Mesendoderm (in vitro differentiated cells): Measurements from ENCODE around the gene DERA.
A peak's percentile ranks its signal among the peaks of the same experiment; 100 is the strongest.

ENCODE experiments used
- DNase-seq: peaks from one replicate; pipeline ENCODE4 v3.0.0; 2013
- H2AK5ac ChIP-seq: 2 replicates; pipeline ENCODE4 v1.6.1; 2013; ENCODE audit warnings: low read length, inconsistent platforms
- H2BK120ac ChIP-seq: 2 replicates; pipeline ENCODE4 v1.6.1; 2013; ENCODE audit warnings: low read depth, mild to moderate bottlenecking, low read length, moderate library complexity, mixed read lengths
- H2BK15ac ChIP-seq: replicated peaks from 2 replicates; pipeline ENCODE4 v1.6.1; 2013; ENCODE audit warnings: low read depth, mild to moderate bottlenecking, moderate library complexity
- H2BK5ac ChIP-seq: 2 replicates; pipeline ENCODE4 v1.6.1; 2013; ENCODE audit warnings: low read length, inconsistent platforms
- H3K18ac ChIP-seq: 2 replicates; pipeline ENCODE4 v1.6.1; 2013; ENCODE audit warnings: mild to moderate bottlenecking, low read length, mixed read lengths
- H3K23ac ChIP-seq: one replicate; pipeline ENCODE4 v1.6.1; 2013; ENCODE audit warnings: low read length
- H3K27ac ChIP-seq: 2 replicates; pipeline ENCODE4 v1.5.1; 2013; ENCODE audit warnings: low read depth, mild to moderate bottlenecking, inconsistent platforms, low read length, moderate library complexity
- H3K27me3 ChIP-seq: 2 replicates; pipeline ENCODE4 v1.6.1; 2013; ENCODE audit warnings: low read length, control low read depth, mild to moderate bottlenecking, inconsistent platforms; ENCODE audit not compliant: insufficient read depth, poor library complexity
- H3K36me3 ChIP-seq: 2 replicates; pipeline ENCODE4 v1.6.1; 2013; ENCODE audit warnings: low read length, inconsistent platforms; ENCODE audit not compliant: control insufficient read depth, insufficient read depth
- H3K4ac ChIP-seq: one replicate; pipeline ENCODE4 v1.6.1; 2013; ENCODE audit warnings: low read depth, mild to moderate bottlenecking, low read length, moderate library complexity
- H3K4me1 ChIP-seq: 2 replicates; pipeline ENCODE4 v1.6.1; 2013; ENCODE audit warnings: low read depth, low read length, inconsistent platforms; ENCODE audit not compliant: control insufficient read depth
- H3K4me2 ChIP-seq: 2 replicates; pipeline ENCODE4 v1.6.1; 2013; ENCODE audit warnings: low read length
- H3K4me3 ChIP-seq: 2 replicates; pipeline ENCODE4 v1.5.1; 2013; ENCODE audit warnings: mild to moderate bottlenecking, low read length
- H3K56ac ChIP-seq: one replicate; pipeline ENCODE4 v1.6.1; 2013; ENCODE audit warnings: low read length
- H3K79me1 ChIP-seq: 2 replicates; pipeline ENCODE4 v1.6.1; 2013; ENCODE audit warnings: low read length, inconsistent platforms
- H3K79me2 ChIP-seq: 2 replicates; pipeline ENCODE4 v1.6.1; 2013; ENCODE audit warnings: mild to moderate bottlenecking, low read length; ENCODE audit not compliant: control insufficient read depth, insufficient read depth
- H3K9ac ChIP-seq: 2 replicates; pipeline ENCODE4 v1.6.1; 2013; ENCODE audit warnings: low read length, inconsistent platforms
- H4K5ac ChIP-seq: one replicate; pipeline ENCODE4 v1.6.1; 2013; ENCODE audit warnings: low read length
- H4K8ac ChIP-seq: one replicate; pipeline ENCODE4 v1.6.1; 2013; ENCODE audit warnings: low read depth, mild to moderate bottlenecking, control low read depth, low read length, moderate library complexity
- WGBS: extraction: QIAGEN DNeasy Blood & Tissue Kit; methylation state at CpG from one replicate; pipeline ENCODE4 v1.1.7; 2013; ENCODE audit warnings: low lambda C conversion rate, missing lambda C conversion rate; ENCODE audit not compliant: insufficient coverage; ENCODE audit errors: extremely low coverage; 5-methylcytosine and 5-hydroxymethylcytosine counted together

Gene DERA

DNA sequence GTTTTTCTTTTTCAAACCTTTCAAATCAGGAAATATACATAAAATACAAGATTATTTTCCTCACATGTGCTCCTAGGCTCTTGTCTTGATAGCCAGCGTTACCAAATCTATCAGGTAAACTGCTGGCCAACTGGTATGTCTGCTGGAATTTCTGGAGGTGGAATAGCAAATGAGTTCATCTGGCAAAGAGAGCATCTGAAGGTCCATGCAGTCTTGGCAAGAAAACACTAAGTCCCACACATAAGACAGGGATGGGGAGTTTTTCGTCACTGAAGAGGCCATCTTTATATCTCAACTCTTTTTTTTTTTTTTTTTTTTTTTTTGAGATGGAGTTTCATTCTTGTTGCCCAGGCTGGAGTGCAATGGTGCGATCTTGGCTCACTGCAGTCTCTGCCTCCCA lies 60.1 kb downstream of the DERA start:
- H2AK5ac ChIP-seq, result no peak overlapping the region
- H3K27ac ChIP-seq, result no peak overlapping the region
- H4K5ac ChIP-seq, result no peak overlapping the region
- no peak overlapping the region for H2BK120ac ChIP-seq
- H3K27me3 ChIP-seq, result no peaks in the 10 kb centered on the region
- DNase-seq, result no peak
- no peaks in the 10 kb centered on the region for H3K79me2 ChIP-seq
- H2BK15ac ChIP-seq, result no peak overlapping the region
- H3K4me1 ChIP-seq, result no peaks in the 10 kb centered on the region
- WGBS, result no CpG with 5 or more reads among the region's 3 CpGs
- no peak overlapping the region for H3K23ac ChIP-seq
- no peaks in the 10 kb centered on the region for H3K36me3 ChIP-seq
- no peak overlapping the region for H3K18ac ChIP-seq
- H4K8ac ChIP-seq, result no peak overlapping the region
- no peak overlapping the region for H2BK5ac ChIP-seq
- H3K4ac ChIP-seq, result no peak overlapping the region
- no peak overlapping the region for H3K56ac ChIP-seq
- no peak overlapping the region for H3K4me2 ChIP-seq
- H3K9ac ChIP-seq, result no peak overlapping the region
- H3K4me3 ChIP-seq, result no peak overlapping the region
- no peaks in the 10 kb centered on the region for H3K79me1 ChIP-seq

DNA sequence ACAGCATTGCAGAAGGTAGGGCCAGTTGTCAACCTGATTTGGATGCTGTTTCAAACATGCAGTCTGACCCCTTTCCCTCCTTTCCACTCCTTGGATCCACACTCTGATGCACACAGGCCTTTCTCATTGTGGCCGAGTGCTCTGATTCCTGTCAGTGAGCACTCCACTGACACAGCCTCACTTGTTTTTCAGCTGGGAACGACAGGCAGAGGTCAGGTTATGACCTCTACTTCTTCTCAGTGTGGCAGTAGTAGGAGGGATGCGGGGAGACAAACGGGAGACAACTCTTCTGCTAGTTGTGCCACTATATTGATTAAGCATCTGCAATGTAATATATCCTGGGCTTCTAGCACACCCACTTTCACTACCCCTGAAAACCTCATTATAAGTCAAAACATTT lies 61.8 kb downstream of the DERA start:
- no peaks in the 10 kb centered on the region for H3K79me1 ChIP-seq
- no peak overlapping the region for H3K4me2 ChIP-seq
- H3K18ac ChIP-seq, result no peak overlapping the region
- H3K79me2 ChIP-seq, result no peaks in the 10 kb centered on the region
- H2AK5ac ChIP-seq, result no peak overlapping the region
- H2BK120ac ChIP-seq, result no peak overlapping the region
- H3K23ac ChIP-seq, result no peak overlapping the region
- DNase-seq, result no peak
- no peak overlapping the region for H3K56ac ChIP-seq
- no peaks in the 10 kb centered on the region for H3K36me3 ChIP-seq
- no peak overlapping the region for H3K9ac ChIP-seq
- no peak overlapping the region for H2BK5ac ChIP-seq
- H4K8ac ChIP-seq, result no peak overlapping the region
- H4K5ac ChIP-seq, result no peak overlapping the region
- no peak overlapping the region for H3K4ac ChIP-seq
- no peak overlapping the region for H3K4me3 ChIP-seq
- no peak overlapping the region for H3K27ac ChIP-seq
- no peak overlapping the region for H2BK15ac ChIP-seq
- H3K27me3 ChIP-seq, result no peaks in the 10 kb centered on the region
- WGBS, result no CpG with 5 or more reads among the region's 4 CpGs
- no peaks in the 10 kb centered on the region for H3K4me1 ChIP-seq

DNA sequence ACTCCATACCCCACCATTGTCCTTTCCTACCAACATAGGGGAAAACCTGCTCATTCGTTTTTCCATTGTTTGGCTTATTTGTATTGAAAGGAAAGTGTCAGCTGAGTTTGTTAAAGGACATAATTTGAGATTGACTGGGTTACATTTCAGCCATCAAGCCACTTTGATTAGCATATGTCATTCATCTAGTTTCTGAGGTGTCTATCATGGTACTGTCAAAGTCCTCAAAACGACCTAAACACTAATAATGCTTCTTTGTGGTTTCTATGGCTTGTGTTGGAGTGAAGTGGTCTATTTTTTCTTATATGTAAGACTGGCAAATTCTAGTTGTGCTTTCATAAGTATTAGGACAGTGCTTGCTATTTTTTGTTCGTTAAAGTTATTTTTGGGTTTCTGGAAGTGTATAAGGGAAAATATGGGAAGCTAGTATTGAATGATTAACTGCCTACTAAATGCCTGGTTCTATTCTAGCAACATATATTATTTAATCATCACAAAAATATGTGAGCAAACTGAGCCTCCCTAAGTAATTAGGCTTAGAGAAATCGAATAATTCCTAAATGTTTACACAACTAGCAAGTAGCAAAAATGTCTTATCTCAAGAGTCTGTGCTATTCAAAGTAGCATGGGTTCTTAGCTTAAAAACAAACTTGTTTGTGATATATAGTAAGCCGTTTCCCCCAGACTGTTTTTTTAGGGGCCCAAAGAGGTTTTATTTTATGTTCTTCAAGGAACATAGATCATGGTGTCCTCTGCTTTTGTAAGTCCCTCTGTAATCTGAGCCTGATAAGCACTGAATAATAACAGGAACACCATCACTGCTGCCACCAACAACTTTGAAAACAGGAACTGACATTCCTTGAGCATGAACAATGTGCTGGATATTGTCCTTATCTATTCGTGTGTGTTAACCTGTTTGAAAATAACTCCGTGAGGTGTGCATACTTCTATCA lies 67.1 kb downstream of the DERA start:
- H2BK15ac ChIP-seq, result no peak overlapping the region
- H4K5ac ChIP-seq, result no peak overlapping the region
- no peaks in the 10 kb centered on the region for H3K27me3 ChIP-seq
- no peak overlapping the region for H3K18ac ChIP-seq
- H3K27ac ChIP-seq, result no peak overlapping the region
- no peak overlapping the region for H3K4me2 ChIP-seq
- no peak overlapping the region for H3K4me3 ChIP-seq
- DNase-seq, result peak; percentile 77
- H3K9ac ChIP-seq, result no peak overlapping the region
- no peaks in the 10 kb centered on the region for H3K4me1 ChIP-seq
- 100% methylated on average over 1 of the region's 7 CpGs for WGBS
- no peaks in the 10 kb centered on the region for H3K79me1 ChIP-seq
- H2AK5ac ChIP-seq, result no peak overlapping the region
- no peak overlapping the region for H3K23ac ChIP-seq
- no peaks in the 10 kb centered on the region for H3K36me3 ChIP-seq
- H3K56ac ChIP-seq, result no peak overlapping the region
- H2BK5ac ChIP-seq, result no peak overlapping the region
- H3K79me2 ChIP-seq, result no peaks in the 10 kb centered on the region
- H4K8ac ChIP-seq, result no peak overlapping the region
- H3K4ac ChIP-seq, result no peak overlapping the region
- no peak overlapping the region for H2BK120ac ChIP-seq

DNA sequence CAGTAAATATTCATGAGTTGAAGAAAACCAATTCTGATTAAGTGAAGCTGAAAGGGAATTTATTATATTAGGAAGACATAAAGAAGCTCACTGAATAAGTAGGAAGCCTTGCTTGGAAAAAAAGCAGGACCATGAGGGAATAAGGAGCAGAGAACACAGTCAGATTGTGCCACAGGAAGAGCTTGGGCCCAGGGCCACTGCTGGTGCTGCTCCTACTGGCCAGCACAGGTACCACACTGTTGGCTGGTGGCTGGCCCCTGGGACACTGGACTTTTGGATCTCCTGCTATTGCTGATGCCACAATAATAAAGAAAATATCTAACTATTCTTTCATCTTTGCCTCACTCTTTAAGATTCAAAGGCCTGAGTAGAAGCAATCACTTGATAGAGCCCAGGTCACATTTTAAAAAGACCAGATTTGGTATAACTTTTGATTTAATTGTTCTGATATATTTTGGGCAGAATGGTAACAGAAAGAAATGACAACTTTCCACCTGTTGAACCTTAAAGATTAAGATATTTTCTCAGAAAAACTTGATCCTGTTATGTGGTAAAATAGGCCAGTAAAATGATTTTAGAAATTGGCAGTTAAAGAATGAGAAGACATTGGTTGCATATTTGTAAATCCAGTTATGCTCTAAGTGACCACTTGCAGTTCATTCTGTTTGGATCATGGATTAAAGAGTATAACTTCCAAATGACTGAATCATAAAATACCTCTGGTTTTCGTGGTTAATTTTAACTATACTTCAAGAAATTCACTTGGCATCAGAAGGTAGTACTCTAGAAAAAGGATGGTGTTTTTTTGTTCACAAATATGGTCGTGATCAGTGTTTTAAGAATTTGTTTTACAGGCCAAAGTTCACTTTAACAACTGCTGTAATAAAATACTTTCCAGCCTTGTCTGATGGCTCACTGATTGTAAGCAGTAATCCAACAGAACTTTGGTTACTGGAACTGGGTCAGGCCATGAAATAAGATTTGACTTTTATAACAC lies 68.3 kb downstream of the DERA start:
- H2AK5ac ChIP-seq, result no peak overlapping the region
- H4K8ac ChIP-seq, result no peak overlapping the region
- no peak overlapping the region for H3K18ac ChIP-seq
- no peak overlapping the region for H3K56ac ChIP-seq
- H3K4me1 ChIP-seq, result no peaks in the 10 kb centered on the region
- no CpG with 5 or more reads among the region's 2 CpGs for WGBS
- H3K4me3 ChIP-seq, result no peak overlapping the region
- no peaks in the 10 kb centered on the region for H3K36me3 ChIP-seq
- no peak overlapping the region for H3K9ac ChIP-seq
- no peak overlapping the region for H4K5ac ChIP-seq
- no peaks in the 10 kb centered on the region for H3K79me2 ChIP-seq
- H2BK15ac ChIP-seq, result no peak overlapping the region
- H3K23ac ChIP-seq, result no peak overlapping the region
- H3K27me3 ChIP-seq, result no peaks in the 10 kb centered on the region
- H3K4ac ChIP-seq, result no peak overlapping the region
- H2BK5ac ChIP-seq, result no peak overlapping the region
- no peak overlapping the region for H3K4me2 ChIP-seq
- no peak overlapping the region for H3K27ac ChIP-seq
- peak; percentile 68 for DNase-seq
- no peaks in the 10 kb centered on the region for H3K79me1 ChIP-seq
- no peak overlapping the region for H2BK120ac ChIP-seq

DNA sequence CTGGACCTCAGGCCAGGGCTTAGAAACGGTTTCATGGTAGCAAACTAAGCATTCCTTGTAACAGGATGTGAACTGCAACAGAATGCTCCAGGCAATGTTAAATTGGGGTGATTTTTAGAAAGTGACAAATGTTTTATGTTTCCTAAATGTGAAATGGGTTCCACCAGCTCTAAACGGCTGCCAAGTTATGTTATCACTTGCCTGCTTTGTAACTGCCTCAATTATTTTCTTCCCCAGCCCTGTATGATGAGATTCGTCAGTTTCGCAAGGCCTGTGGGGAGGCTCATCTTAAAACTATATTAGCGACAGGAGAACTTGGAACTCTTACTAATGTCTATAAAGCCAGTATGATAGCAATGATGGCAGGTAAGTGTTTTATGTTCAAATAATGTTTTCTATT lies 70.9 kb downstream of the DERA start:
- Histone ChIP-seq H3K4ac (no peak overlapping the region), H3K79me1 (no peaks in the 10 kb centered on the region), H3K27ac (no peak overlapping the region), H3K56ac (no peak overlapping the region), H3K23ac (no peak overlapping the region), H3K4me3 (no peak overlapping the region), H3K9ac (no peak overlapping the region), H2BK5ac (no peak overlapping the region), H3K27me3 (no peaks in the 10 kb centered on the region), H3K18ac (no peak overlapping the region), H4K8ac (no peak overlapping the region), H3K4me2 (no peak overlapping the region), H3K79me2 (no peaks in the 10 kb centered on the region), H2AK5ac (no peak overlapping the region), H3K4me1 (no peaks in the 10 kb centered on the region), H2BK120ac (no peak overlapping the region), H2BK15ac (no peak overlapping the region), H3K36me3 (no peaks in the 10 kb centered on the region), H4K5ac (no peak overlapping the region)
- WGBS, result no CpG with 5 or more reads among the region's 5 CpGs
- no peak for DNase-seq
